HUES6 (cell line): ENCODE results near the gene SELENOI.

Experiments
- H3K27ac ChIP-seq: 2 replicates; pipeline ENCODE4 v1.7.0; 2013; ENCODE audit warnings: low read depth, mild to moderate bottlenecking, low read length, inconsistent platforms
- H3K27me3 ChIP-seq: 2 replicates; pipeline ENCODE4 v1.6.1; 2013; ENCODE audit warnings: low read length; ENCODE audit not compliant: control insufficient read depth, insufficient read depth
- H3K36me3 ChIP-seq: 2 replicates; pipeline ENCODE4 v1.6.1; 2013; ENCODE audit warnings: low read length; ENCODE audit not compliant: control insufficient read depth, insufficient read depth
- H3K4me1 ChIP-seq: 2 replicates; pipeline ENCODE4 v1.6.1; 2013; ENCODE audit warnings: low read length; ENCODE audit not compliant: control insufficient read depth, insufficient read depth
- H3K4me3 ChIP-seq: 2 replicates; pipeline ENCODE4 v1.5.1; 2013; ENCODE audit warnings: low read depth, low read length
- H3K9ac ChIP-seq: one replicate; pipeline ENCODE4 v1.6.1; 2013; ENCODE audit warnings: mild to moderate bottlenecking, low read length
- H3K9me3 ChIP-seq: 2 replicates; pipeline ENCODE4 v1.6.1; 2013; ENCODE audit warnings: low read depth, low read length; ENCODE audit not compliant: control insufficient read depth, insufficient read depth

The SELENOI gene

DNA sequence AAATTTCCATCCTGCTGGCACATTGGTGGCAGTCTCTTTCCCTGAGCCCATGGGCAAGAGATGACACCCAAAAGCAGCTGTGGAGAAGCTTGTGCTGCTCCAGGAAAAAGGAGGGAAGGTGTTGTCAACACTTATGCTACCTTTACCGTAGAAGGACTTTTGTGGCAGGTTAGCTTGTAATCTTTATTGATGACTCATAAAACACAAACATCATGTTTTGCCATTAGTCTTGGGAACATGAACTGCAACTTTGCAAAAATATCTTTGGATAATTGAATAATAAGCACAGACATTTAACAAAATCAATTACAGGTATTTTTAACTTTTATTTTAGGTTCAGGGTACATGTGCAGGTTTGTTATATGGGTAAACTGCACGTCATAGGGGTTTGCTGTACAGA is 89.2 kb downstream of the SELENOI start:
- Histone ChIP-seq H3K4me3 (no peak overlapping the region), H3K9me3 (no peaks in the 10 kb centered on the region), H3K36me3 (no peaks in the 10 kb centered on the region), H3K9ac (no peak overlapping the region), H3K27me3 (no peaks in the 10 kb centered on the region), H3K4me1 (peaks cover 5% of the 10 kb centered on the region; the same call in 1 of the 2 replicates), H3K27ac (no peak overlapping the region)

GRCh38 chr2:26438526-26438925 is 92.6 kb downstream of the SELENOI start:
- Histone ChIP-seq H3K27ac (no peak overlapping the region), H3K9me3 (no peaks in the 10 kb centered on the region), H3K9ac (no peak overlapping the region), H3K4me3 (no peak overlapping the region), H3K36me3 (no peaks in the 10 kb centered on the region), H3K4me1 (peaks cover 5% of the 10 kb centered on the region; the same call in 1 of the 2 replicates), H3K27me3 (no peaks in the 10 kb centered on the region)

DNA sequence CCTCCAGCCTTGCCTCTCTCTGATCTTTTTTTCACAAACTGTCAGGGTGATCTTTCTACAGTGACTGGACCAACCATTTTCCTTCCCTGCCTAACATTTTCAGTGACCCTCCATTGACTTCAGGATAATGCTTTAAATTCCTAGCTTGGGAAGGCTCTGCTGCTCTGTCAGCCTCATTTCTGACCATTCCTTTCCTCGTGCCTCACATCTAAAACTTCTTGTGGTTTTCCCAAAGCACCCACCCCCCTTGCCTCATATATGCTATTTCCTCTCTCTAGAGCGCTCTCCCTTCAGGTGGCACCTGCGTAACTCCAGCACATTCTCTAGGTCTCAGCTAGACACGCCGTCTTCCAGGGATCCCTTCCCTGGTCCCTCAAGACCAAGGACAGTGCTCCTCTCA is 93.0 kb downstream of the SELENOI start:
- H3K4me3 ChIP-seq = no peak overlapping the region
- peaks cover 5% of the 10 kb centered on the region; the same call in 1 of the 2 replicates for H3K4me1 ChIP-seq
- no peak overlapping the region for H3K9ac ChIP-seq
- no peaks in the 10 kb centered on the region for H3K27me3 ChIP-seq
- H3K27ac ChIP-seq = no peak overlapping the region
- no peaks in the 10 kb centered on the region for H3K9me3 ChIP-seq
- H3K36me3 ChIP-seq = no peaks in the 10 kb centered on the region

- no peak overlapping the region for H3K4me3 ChIP-seq
- no peaks in the 10 kb centered on the region for H3K36me3 ChIP-seq
- H3K27me3 ChIP-seq = no peaks in the 10 kb centered on the region
- H3K27ac ChIP-seq = no peak overlapping the region
- no peak overlapping the region for H3K9ac ChIP-seq
- no peaks in the 10 kb centered on the region for H3K9me3 ChIP-seq
- H3K4me1 ChIP-seq = peaks cover 5% of the 10 kb centered on the region; the same call in 1 of the 2 replicates
These were observed 96.4 kb downstream of the SELENOI start for GRCh38 chr2:26442301-26442700.

- no peaks in the 10 kb centered on the region for H3K36me3 ChIP-seq
- no peak overlapping the region for H3K9ac ChIP-seq
- H3K4me3 ChIP-seq = no peak overlapping the region
- peaks cover 5% of the 10 kb centered on the region; the same call in 1 of the 2 replicates for H3K4me1 ChIP-seq
- H3K9me3 ChIP-seq = no peaks in the 10 kb centered on the region
- H3K27me3 ChIP-seq = no peaks in the 10 kb centered on the region
- H3K27ac ChIP-seq = no peak overlapping the region
These were observed 96.8 kb downstream of the SELENOI start for GRCh38 chr2:26442707-26443106.

DNA sequence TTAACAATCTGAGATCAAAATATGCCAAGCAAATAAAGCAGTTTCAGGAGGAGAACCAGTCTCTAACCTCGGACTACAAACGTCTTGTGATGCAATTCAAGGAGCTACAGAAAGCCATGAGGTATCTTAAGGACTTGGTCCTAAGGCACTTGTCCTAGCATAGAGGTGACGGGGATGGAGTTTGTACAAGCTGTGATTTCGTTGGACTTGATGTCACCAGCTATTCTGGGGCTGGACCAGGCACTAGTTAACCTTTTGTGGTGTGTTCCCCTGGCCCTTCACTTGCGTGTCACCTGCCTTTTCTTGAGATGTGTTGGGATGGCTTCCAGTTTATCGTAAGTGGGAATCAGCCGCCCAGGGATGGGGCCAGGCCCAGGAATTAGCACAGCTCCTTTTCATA is 98.3 kb downstream of the SELENOI start:
- H3K27ac ChIP-seq = no peak overlapping the region
- no peaks in the 10 kb centered on the region for H3K9me3 ChIP-seq
- H3K36me3 ChIP-seq = no peaks in the 10 kb centered on the region
- H3K4me3 ChIP-seq = no peak overlapping the region
- no peak overlapping the region for H3K9ac ChIP-seq
- no peaks in the 10 kb centered on the region for H3K27me3 ChIP-seq
- H3K4me1 ChIP-seq = no peaks in the 10 kb centered on the region
